ENCODE measurements around the gene SCNN1B.

Gene SCNN1B

DNA sequence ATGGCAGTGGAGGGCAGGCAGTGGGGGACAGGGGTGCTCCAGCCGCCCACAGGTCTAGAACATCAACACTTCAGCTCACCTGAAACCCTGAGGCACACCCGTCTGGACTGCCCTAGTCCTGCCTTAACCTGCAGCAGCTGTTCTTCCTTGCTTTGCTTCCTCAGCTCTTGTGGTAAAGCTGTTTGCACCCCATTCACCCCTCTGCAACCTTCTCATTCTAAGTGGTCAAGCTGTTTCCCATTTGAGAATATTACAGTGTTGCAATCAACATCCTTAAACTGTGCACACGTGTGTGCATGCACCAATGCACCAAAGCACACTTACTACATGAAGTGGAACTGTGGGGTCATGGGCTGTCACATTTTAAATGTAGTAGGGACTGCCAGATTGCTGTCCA, 32.4 kb downstream of the SCNN1B start:
- peak overlapping the region; percentile 49; the same call in 1 of the 2 replicates for H3K27ac ChIP-seq
- TF ChIP-seq CTCF (conservative IDR thresholded peaks at IDR 0.05), result no peak

DNA sequence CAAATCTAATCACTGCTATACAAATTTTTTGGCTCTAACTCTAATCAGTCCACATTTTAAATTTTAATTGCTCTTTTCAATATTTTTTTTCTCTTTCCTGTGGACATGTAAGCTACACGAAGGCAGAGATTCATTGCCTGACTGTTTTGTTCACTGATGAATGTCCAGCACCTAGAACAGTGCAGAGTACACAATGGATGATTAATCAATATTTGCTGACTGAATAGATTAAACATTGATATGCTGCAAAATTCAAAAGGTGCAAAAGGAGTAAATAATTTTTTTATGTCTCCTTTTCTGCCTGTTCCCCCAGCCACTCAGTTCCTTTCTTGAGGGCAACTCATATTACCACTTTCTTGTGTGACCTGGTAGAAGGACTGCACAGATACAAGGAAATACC, 32.8 kb downstream of the SCNN1B start:
- TF ChIP-seq CTCF (conservative IDR thresholded peaks at IDR 0.05), result no peak
- H3K27ac ChIP-seq, result peak overlapping the region; percentile 49; the same call in 1 of the 2 replicates

- TF ChIP-seq CTCF (conservative IDR thresholded peaks at IDR 0.05), result no peak
- H3K27ac ChIP-seq, result no peak overlapping the region
Measured at GRCh38 chr16:23337836-23338550, 35.9 kb downstream of the SCNN1B start.

DNA sequence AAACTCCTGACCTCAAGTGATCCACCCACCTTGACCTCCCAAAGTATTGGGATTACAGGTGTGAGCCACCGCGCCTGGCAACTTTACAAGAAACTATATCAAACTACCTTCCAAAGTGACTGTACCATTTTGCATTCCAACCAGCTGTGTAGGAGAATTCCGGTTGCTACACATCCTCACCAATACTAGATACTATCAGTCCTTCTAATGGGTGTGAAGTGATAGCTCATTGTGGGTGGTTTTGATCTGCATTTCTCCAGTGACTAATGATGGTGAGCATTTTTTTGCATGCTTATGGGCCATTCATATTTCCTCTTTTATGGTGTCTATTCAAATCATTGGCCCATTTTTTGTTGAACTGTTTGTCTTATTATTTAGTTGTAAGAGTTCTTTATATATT, 37.7 kb downstream of the SCNN1B start:
- H3K27ac ChIP-seq, result no peak overlapping the region
- no peak for TF ChIP-seq CTCF (conservative IDR thresholded peaks at IDR 0.05)

DNA sequence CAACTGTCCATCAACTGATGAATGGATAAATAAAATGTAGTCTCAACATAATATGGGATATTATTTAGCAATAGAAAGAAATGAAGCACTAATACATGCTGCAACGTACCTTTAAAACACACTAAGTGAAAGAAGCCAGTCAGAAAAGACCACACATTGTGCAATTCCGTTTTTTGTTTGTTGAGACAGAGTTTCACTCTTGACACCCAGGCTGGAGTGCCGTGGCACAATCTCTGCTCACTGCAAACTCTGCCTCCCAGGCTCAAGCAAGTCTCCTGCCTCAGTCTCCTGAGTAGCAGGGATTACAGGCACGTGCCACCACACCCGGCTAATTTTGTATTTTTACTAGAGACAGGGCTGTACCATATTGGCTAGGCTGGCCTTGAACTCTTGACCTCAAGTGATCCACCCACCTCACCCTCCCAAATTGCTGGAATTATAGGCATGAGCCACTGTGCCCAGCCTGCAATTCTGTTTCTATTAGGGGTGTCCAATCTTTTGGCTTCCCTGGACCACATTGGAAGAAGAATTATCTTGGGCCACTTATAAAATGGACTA, 40.1 kb downstream of the SCNN1B start:
- no peak for TF ChIP-seq CTCF (conservative IDR thresholded peaks at IDR 0.05)
- no peak overlapping the region for H3K27ac ChIP-seq

GRCh38 chr16:23343643-23344612, 41.8 kb downstream of the SCNN1B start:
- no peak for TF ChIP-seq CTCF (conservative IDR thresholded peaks at IDR 0.05)
- H3K27ac ChIP-seq, result no peak overlapping the region

GRCh38 chr16:23345237-23345636, 43.1 kb downstream of the SCNN1B start:
- TF ChIP-seq CTCF (conservative IDR thresholded peaks at IDR 0.05), result no peak
- no peak overlapping the region for H3K27ac ChIP-seq
